Astrocyte (in vitro differentiated cells and primary cell): ENCODE measurements around the gene RIT2.

Experiments
- CTCF ChIP-seq: IDR thresholded peaks from 2 replicates; pipeline ENCODE4 v1.5.1; 2011; ENCODE audit warnings: low read depth, mild to moderate bottlenecking, inconsistent platforms, low read length, moderate library complexity; ENCODE audit not compliant: insufficient read depth
- EZH2 ChIP-seq: IDR thresholded peaks from 2 replicates; pipeline ENCODE4 v1.6.1; 2012; ENCODE audit warnings: mild to moderate bottlenecking, low read length, inconsistent platforms; ENCODE audit not compliant: insufficient read depth

- TF ChIP-seq CTCF (no peak), EZH2 (no peak)
Measured at GRCh38 chr18:42743373-42744138, 371.9 kb downstream of the RIT2 start.
